Inferior parietal cortex (tissue), 1 donor: ENCODE results near the gene GPATCH8.

Experiments used
- DNase-seq: peaks from one replicate; pipeline ENCODE4 v3.0.0-alpha.2; 2016; ENCODE audit errors: extremely low spot score

GPATCH8 gene

GRCh38 chr17:44451016-44451627, 52.1 kb downstream of the GPATCH8 start:
- DNase-seq, result no peak

- no peak for DNase-seq
These were observed 54.8 kb downstream of the GPATCH8 start for GRCh38 chr17:44448412-44448811.

- no peak for DNase-seq
These were observed 58.5 kb downstream of the GPATCH8 start for GRCh38 chr17:44444735-44445105.

- DNase-seq, result no peak
These were observed 60.4 kb downstream of the GPATCH8 start for GRCh38 chr17:44442806-44443205.

- no peak for DNase-seq
These were observed 64.0 kb downstream of the GPATCH8 start for GRCh38 chr17:44439168-44439567.

- peak; percentile 25 for DNase-seq
These were observed 64.6 kb downstream of the GPATCH8 start for GRCh38 chr17:44438636-44439035.

- DNase-seq, result no peak
These were observed 66.9 kb downstream of the GPATCH8 start for GRCh38 chr17:44436336-44436735.

GRCh38 chr17:44432254-44433157, 70.7 kb downstream of the GPATCH8 start:
- DNase-seq, result no peak

GRCh38 chr17:44424828-44425461, 78.3 kb downstream of the GPATCH8 start:
- DNase-seq, result no peak

- DNase-seq, result peak; percentile 30
These were observed 85.7 kb downstream of the GPATCH8 start for GRCh38 chr17:44417553-44417952.

GRCh38 chr17:44416558-44417289, 86.5 kb downstream of the GPATCH8 start:
- no peak for DNase-seq

- DNase-seq, result no peak
These were observed 88.6 kb downstream of the GPATCH8 start for GRCh38 chr17:44414394-44415155.

- DNase-seq, result no peak
These were observed 93.7 kb downstream of the GPATCH8 start for GRCh38 chr17:44409309-44410028.

GRCh38 chr17:44408786-44409185, 94.4 kb downstream of the GPATCH8 start:
- DNase-seq, result no peak

- no peak for DNase-seq
These were observed 100.5 kb downstream of the GPATCH8 start for GRCh38 chr17:44402564-44403172.

GRCh38 chr17:44400226-44400847, 102.9 kb downstream of the GPATCH8 start:
- peak; percentile 28 for DNase-seq

- DNase-seq, result no peak
These were observed 104.2 kb downstream of the GPATCH8 start for GRCh38 chr17:44398692-44399691.
